ENCODE results near the gene TRPV4. TPM values are rescaled to one million over a fixed set of nuclear protein-coding genes. Genes with fewer than 3 reads are reported as not detected.

TRPV4 gene
- total RNA-seq, 1 donor from 2014 or later, result 0.46 TPM

DNA sequence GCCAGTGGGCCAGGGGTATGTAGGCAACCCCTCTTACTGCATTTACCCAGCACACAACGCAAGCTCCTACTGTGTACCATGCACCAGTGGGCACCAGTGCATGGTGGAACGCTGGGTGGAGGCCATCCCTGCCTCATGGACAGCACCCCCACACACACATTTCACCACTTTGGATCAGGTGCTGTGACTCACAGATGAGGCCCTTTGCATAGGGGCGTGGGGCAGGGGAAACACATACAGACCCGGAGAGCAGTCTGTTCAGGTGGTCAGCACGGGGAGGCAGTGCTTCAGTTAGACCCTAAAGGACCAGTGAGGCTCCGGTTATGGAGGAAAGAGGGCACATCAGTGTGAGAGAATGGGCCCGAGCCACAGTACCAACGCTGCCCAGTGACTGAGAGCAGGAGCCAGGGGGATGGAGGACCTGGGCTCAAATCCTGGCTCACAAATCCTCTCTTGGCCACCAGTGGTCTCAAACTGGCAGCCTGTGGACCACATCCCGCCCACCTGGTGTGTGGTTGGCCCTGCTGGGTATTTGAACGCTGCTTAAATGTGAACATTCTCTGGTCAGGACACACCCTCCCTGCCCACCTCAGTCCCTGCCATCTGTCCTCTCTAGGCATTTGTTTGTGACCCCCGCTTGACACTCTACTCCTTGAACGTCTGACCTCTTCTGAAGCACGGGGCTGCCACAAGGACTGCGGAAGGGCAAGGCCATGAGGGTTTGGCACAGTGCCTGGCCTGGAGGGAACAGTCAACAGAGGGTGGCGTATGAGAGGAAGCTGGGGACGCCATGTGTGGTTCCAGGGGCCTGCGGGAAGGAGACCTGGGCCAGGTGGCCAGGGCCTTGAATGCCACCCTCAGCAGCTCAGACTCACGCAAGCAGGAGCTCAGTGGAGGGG, 72.9 kb downstream of the TRPV4 start:
- intact Hi-C loops (cut with DNase I), result loop anchor here (5.0 kb wide), 1 partner anchor 33 kb away; no protein-coding TSS in a partner anchor
- peak; percentile 76 for DNase-seq (ENCODE audit: low spot score)

DNA sequence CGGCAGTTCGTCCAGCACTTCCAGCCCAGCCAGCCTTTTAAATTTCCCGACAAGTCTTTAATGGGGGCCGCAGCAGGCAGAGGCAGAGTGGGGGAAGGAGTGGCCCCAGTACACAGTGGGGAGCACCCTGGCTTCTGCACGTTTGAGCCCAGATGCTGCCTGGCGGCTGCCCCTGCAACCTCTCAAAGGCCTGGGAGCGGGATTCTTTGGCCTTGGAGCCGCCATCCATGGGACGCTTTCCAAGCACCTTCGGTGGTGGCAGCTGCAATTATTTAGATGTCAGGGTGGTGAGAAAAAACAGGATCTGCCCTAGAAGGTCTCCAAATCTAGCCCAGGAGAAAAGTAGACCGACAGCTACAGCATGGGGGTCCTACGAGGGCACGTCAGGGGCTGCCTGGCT, 73.6 kb downstream of the TRPV4 start:
- intact Hi-C loops (cut with DNase I), result no loop called here
- DNase-seq (ENCODE audit: low spot score), result peak; percentile 67

DNA sequence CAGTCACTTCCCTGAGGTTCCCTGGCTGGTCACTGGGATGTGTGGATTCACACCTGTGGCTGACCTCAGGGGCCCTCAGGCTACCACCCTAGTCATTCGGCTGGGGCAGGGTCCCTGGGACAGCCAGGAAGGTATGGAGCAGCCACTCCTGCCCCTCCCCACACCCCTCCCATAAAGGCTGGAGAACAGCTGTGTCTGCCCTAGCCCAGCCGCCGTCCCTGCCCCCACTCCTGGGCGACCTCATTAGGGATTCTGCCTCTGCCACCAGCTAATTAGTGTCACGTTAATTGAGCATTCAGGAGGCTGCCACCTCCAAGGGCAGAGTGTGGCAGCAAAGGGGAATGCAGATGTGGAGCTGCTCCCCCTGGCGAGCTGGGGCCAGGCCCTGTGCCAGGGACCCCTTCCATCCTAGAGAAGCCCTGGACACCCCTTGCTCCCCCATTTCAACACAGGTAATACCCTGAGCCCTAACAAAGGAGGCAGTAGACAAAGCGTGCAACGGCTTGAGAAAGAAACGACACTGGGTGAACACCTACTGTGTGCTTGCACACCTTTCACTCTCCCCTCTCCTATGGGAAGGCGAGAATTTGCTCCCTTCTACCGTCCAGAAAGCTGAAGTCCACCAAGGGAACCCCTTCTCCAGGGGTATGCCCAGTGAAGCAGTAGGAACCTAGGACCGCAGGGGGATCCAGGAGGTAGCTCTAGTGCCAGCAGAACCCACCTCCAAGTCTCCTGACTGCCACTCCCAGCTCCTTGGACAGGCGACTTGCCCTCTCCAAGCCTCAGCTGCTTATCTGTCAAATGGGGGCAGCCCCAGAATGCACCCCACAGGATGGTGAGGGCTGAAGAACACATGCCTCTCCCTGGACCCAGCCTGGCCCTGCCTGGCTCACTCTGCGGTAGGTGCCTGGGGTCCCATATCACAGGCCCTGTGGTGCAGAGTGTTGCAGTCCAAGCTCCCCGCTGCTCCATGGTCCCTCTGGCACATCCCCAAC, 74.5 kb downstream of the TRPV4 start:
- intact Hi-C loops (cut with DNase I), result no loop called here
- DNase-seq (ENCODE audit: low spot score), result peak; percentile 67

DNA sequence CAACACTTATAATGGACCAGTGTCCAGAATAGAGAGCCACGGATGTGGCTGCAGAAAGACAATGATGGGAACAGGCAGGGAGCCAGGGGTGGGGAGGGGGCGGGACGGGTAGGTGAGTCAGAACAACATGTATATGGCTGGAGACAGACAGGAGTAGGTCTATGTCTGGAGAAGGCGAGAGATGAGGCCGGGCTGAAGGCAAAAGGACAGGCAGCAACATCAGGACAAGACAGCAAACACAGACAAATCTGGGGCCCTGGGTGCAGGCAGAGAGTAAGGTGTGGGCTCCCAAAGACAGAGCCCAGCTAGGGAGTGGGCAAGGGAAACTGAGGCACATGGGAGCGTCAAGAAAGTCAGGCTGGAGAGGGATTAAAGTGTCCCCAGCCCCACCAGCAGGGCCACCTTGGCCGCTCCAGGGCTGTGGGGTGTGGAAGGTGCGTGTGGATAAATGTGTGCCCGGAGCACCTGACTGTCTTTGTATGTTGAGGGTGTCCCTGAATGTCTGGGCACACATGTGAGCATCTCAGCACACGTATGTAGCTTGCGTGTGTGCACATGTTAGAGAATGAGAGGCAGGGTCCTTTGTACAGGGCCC, 75.4 kb downstream of the TRPV4 start:
- DNase-seq (ENCODE audit: low spot score), result peak; percentile 56

DNA sequence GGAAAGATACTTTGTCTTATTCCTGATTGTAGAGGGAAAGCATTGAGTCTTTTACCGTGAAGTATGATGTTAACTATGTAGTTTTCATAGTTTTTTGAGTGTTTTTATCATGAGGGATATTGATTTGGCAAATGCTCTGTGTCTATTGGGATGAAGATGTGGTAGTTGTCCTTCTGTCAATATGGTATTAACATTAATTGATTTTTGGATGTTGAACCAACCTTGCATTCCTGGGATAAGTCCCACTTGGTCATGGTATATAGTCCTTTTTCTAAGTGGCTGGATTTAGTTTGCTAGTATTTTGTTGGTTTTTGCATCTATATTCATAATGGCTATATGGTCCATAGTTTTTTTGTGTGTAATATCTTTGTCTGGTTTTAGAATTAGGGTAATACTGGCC, 76.7 kb downstream of the TRPV4 start:
- DNase-seq (ENCODE audit: low spot score), result no peak
- intact Hi-C loops (cut with DNase I), result no loop called here

More for the DNA sequence above, 75.4 kb downstream of the TRPV4 start:
- intact Hi-C loops (cut with DNase I), result no loop called here

DNA sequence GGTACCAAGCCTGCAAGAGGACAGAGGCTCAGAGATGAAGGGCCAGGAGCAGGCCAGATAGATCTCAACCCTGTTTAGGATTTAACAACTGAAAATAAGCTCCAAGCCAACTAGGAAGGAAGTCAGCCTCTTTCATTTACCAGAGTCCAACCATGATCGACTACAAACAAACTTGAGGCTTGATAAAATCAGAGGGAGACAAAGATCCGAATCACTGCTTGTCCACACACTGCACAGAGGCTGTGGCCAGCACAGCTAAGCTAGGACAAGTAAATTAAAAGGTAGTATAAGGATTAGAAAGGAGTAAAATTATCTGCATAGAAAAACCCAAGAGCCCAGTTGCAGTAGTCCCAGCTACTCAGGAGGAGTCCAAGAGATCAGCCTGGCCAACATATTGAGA, 79.2 kb downstream of the TRPV4 start:
- DNase-seq (ENCODE audit: low spot score), result peak; percentile 14
- intact Hi-C loops (cut with DNase I), result no loop called here

DNA sequence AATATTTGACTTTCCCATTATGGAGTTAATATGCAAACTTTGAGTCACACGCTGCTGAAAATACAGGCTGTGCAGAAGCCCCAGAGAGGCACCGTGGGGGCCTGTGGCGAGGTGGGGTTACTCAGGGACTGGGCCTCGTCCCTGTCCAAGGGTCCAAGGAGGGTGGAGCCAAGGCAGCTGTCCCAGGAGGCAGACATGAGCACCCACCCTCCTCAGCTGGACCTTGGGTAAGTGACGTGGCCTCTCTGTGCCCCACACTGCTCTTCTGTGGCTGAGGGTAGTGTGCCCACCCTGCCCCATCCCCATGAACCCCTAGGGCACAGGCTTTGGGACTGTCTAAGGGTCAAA, 80.2 kb downstream of the TRPV4 start:
- intact Hi-C loops (cut with DNase I), result no loop called here
- DNase-seq (ENCODE audit: low spot score), result peak; percentile 26

DNA sequence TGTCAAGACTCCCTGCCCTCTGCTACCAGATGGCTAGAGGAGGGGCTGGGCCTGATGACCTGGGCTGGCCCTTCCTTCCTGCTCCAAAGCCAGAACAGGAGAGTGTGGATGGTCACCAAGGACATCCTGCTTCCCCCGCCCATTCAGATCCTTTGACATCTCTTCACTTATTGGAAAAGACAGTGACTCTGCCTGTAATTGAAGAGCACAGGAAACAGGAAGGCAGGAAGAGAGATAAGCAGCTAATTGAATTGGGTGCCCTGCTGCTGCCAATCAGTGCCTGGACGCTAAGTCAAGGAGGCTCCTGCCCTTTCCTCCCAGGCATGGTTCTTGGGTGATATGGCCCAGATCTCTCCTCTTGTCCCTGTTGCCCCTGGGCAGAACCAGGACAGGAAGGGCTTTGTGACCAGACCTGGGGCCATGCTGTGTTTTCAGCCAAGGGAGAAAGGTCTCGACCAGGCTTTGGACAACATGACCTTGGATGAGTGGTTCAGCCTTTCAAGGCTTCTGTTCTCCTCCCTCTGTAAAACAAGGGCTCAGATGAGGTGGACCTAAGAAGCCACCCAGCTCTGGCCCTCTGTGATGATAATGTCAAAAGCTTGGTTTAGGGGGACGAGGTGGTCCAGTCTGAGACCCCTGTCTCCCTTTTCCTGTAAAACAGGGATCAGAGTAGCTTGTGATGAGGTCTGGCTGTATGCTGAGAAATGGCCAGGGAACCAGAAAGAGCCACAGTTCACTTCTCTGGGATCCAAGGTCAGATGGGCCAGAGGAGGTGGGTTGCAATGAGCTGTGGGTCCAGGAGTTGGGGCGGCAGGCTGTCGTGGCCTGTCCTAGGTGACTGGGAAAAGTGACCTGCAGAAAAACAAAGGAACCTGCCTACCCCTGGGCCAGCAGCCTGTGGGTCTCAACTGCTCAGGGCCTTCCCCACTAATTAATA, 80.8 kb downstream of the TRPV4 start:
- intact Hi-C loops (cut with DNase I), result no loop called here
- peak; percentile 50 for DNase-seq (ENCODE audit: low spot score)

DNA sequence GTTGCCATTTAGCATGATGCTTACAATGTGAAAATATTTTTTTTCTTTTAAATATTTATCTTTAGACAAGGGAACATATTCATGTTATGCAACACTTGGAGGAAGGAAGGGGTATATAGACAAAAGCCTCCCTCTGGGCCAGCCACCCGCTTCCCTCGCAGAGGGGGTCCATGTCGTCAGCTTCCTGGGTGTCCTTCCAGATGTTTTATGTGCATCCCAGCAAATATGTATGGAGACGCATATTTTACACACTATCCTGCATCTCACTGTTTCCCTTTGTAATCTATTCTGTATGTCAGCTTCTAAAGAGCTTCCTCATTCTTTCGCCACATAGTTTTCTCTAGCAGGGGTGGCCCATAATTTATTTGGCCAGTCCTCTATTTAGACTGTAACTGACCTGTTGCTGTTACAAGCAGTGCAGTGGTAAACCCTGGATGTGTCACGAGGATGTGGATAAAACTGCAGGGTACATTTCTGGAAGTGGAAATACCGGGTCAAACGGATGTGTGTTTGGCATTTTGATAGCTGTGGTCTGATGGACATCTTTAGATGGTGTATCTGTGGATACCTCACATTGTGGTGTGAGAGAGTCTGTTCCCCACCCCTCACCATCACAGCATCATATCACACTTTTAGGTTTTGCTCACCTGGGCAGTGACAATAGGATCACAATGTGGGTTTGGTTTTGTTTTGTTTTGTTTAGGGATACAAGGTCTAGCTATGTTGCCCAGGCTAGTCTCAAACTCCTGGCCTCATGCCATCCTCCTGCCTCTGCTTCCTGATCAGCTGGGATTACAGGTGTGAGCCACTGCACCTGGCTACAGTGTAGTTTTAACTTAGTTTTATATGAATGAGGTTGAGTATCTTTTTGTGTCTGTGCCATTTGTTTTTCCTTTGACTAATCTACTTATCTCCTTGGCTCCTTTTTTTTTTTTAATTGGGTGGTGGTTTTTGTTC, 87.9 kb downstream of the TRPV4 start:
- intact Hi-C loops (cut with DNase I), result no loop called here
- no peak for DNase-seq (ENCODE audit: low spot score)

DNA sequence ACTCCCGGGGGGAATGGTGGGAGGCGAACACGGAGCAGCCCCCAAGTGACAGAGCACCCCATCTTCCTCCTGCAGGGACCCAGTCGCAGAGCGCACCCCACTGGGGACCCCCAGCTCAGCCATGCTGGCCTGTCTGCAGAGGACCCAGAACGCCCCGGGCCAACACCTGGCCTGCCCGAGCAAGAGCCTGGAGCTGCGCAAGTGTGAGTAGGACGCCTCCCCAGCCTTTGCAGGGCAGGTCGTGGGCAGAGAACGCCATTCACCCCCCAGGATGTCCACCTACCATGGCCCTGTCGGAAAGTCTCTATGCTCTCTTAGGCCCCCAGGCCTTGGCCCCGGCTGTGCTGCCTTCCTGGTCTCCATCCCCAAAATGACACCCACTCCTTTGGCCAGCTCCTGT, 89.2 kb downstream of the TRPV4 start:
- DNase-seq (ENCODE audit: low spot score), result peak; percentile 63
- intact Hi-C loops (cut with DNase I), result no loop called here

DNA sequence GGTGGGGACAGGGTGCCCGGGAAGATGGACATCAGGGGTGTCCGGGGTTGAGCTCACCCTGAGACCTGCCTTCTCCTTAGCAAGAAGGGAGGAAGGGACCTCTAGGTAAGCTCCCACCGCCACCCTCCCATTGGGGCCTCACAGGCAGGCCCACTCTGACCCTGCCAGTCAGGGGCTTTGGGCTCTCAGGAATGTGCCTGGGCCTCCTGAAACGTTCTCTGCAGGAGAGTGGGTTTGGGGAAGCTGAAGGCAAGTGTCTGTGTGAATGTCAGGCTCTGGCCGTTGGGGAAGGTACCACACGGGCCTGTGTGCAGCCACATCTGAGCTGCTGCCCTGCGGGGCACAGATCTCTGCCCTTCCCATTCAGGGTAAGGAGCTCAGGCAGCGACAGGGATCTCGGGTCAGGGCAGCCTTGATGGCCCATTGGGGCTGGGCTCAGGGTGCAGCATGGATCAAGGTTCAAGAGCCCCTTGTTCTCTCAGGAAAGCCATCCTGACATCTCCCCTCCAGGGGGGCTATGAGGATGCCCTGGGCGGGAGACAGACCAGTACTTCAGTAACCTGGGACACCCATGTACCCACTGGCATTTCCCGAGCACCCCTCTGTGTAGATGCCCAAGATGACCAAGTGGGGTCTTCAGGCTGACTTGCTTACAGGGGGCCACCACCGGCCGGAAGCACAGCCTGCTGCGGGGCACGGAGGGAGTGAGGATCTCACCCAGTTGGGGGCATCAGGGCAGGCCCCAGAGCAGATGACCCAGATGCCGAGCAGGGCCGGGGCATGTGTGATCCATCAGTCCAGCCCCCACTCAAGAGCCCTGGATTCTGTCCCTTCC, 89.9 kb downstream of the TRPV4 start:
- DNase-seq (ENCODE audit: low spot score), result peak; percentile 61
- intact Hi-C loops (cut with DNase I), result no loop called here

DNA sequence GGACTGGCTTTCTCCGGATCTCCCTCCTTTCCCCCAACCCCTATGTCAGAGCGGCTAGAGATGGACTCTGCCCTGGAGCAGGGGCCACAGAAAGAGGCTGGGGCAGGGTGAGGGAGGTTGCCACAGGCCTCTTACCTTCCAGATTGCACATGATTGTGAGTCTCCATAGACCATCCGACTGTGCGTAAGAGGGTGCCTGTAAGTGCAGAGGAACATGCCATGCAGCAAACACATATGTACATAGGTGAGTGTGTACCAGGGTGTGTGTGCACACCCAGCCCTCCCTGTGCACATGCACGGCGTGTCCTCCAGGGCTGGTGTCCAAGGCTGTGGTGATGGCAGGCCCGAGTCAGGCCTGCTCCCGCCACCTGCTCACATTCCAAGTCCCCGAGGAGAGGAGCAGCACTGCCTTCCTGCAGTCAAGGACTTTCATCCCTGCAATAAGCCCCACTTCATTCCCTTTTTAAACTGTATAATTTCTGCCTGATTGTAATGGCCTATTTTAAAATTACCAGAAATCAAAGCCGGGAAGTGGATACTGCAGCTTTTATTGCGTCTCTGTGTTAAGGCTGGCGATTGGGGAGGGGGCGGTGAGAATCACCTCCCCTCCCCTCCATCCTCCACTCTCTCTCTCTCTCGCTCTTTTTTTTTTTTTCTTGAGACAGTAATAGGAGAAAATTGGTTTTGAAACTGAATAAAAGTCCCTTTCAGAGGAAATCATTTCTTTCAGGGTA, 91.1 kb downstream of the TRPV4 start:
- DNase-seq (ENCODE audit: low spot score), result peak; percentile 36
- intact Hi-C loops (cut with DNase I), result no loop called here

DNA sequence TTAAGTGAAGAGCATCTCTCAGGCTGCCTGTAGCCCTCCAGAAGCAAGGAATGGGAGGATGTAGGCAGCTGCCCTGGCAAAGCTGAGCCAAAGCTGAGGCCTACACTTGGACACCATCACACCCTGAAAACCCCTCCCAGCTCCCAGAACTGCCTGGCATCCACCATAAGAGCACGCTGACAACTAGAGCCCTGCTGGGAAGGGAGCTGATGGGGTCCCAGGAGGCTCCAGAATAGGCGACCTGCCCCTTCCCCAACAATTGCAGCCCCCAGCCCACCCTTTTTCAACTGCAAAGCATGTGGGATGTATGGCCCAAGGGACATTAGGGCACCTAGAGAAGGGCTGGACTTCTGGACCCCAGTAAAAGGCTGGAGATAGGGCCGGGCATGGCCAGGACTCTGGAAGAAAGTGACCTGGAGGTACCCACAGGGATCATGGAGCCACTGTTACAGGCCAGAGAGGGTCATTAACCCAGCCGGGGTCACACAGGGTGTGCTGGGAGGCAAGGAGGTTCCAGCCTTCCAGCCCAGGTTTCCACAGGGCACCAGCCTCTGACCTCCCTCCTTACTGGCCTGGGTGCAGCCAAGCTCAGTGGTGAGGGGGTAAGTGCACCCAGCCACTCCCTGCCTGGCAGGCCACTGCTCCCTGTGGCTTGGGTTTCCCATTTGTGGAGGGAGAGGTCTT, 91.8 kb downstream of the TRPV4 start:
- intact Hi-C loops (cut with DNase I), result no loop called here
- DNase-seq (ENCODE audit: low spot score), result peak; percentile 51

DNA sequence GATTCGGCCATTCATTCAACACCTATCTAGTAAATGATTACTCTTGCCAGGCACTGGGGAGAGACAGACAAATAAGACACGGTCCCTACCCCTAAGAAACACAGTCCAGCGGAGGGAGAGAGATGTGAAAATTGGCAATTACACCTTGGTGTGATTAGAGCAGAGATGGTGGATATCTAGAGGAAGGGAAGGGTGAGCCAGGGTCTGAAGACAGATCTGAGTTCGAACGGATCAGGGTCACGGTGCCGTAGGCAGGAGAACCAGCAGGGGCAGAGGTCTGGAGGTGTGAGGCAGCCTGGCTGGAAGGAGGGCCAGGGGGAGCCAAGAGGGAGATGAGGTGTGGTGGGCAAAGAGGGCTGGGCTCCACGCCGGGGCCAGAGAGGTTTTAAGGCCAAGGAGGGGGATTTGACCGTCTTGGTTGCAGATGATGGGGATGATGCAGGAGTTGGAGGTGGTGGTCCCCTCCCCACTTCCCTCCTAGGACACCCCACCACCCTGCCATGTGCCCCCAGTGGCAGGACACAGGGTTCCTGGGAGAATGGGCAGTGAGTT, 92.4 kb downstream of the TRPV4 start:
- intact Hi-C loops (cut with DNase I), result no loop called here
- peak; percentile 67 for DNase-seq (ENCODE audit: low spot score)

Measured in cardiac septum (tissue), 1 donor.